HUES6 (cell line): Measurements from ENCODE around the gene MYL12B.
"Not testable (repeated sequence)": the region's sequence is repeated elsewhere in the genome, so short reads cannot be mapped to it uniquely, and the experiment has no call there.

Experiments used
- H3K27ac ChIP-seq: 2 replicates; pipeline ENCODE4 v1.7.0; 2013; ENCODE audit warnings: low read depth, mild to moderate bottlenecking, low read length, inconsistent platforms
- H3K27me3 ChIP-seq: 2 replicates; pipeline ENCODE4 v1.6.1; 2013; ENCODE audit warnings: low read length; ENCODE audit not compliant: control insufficient read depth, insufficient read depth
- H3K36me3 ChIP-seq: 2 replicates; pipeline ENCODE4 v1.6.1; 2013; ENCODE audit warnings: low read length; ENCODE audit not compliant: control insufficient read depth, insufficient read depth
- H3K4me1 ChIP-seq: 2 replicates; pipeline ENCODE4 v1.6.1; 2013; ENCODE audit warnings: low read length; ENCODE audit not compliant: control insufficient read depth, insufficient read depth
- H3K4me3 ChIP-seq: 2 replicates; pipeline ENCODE4 v1.5.1; 2013; ENCODE audit warnings: low read depth, low read length
- H3K9ac ChIP-seq: one replicate; pipeline ENCODE4 v1.6.1; 2013; ENCODE audit warnings: mild to moderate bottlenecking, low read length
- H3K9me3 ChIP-seq: 2 replicates; pipeline ENCODE4 v1.6.1; 2013; ENCODE audit warnings: low read depth, low read length; ENCODE audit not compliant: control insufficient read depth, insufficient read depth

The MYL12B gene

GRCh38 chr18:3313685-3314084 is 51.8 kb downstream of the MYL12B start:
- H3K4me1 ChIP-seq = no peaks in the 10 kb centered on the region
- no peak overlapping the region for H3K27ac ChIP-seq
- no peaks in the 10 kb centered on the region for H3K27me3 ChIP-seq
- H3K9ac ChIP-seq = no peak overlapping the region
- no peaks in the 10 kb centered on the region for H3K36me3 ChIP-seq
- H3K4me3 ChIP-seq = no peak overlapping the region
- H3K9me3 ChIP-seq = peaks cover 8% of the 10 kb centered on the region

GRCh38 chr18:3315344-3315743 is 53.4 kb downstream of the MYL12B start:
- not testable (repeated sequence) for H3K9ac ChIP-seq, H3K27ac ChIP-seq, H3K9me3 ChIP-seq

GRCh38 chr18:3319399-3319798 is 57.5 kb downstream of the MYL12B start:
- no peak overlapping the region for H3K4me3 ChIP-seq
- no peaks in the 10 kb centered on the region; the same call in 1 of the 2 replicates for H3K4me1 ChIP-seq
- H3K9ac ChIP-seq = no peak overlapping the region
- no peak overlapping the region for H3K27ac ChIP-seq
- H3K27me3 ChIP-seq = no peaks in the 10 kb centered on the region
- peaks cover 8% of the 10 kb centered on the region for H3K9me3 ChIP-seq
- H3K36me3 ChIP-seq = no peaks in the 10 kb centered on the region

More at GRCh38 chr18:3315344-3315743, 53.4 kb downstream of the MYL12B start:
- H3K4me3 ChIP-seq, H3K4me1 ChIP-seq, H3K27me3 ChIP-seq, H3K36me3 ChIP-seq: not testable (repeated sequence)

- H3K9ac ChIP-seq = no peak overlapping the region
- H3K36me3 ChIP-seq = no peaks in the 10 kb centered on the region
- no peak overlapping the region for H3K27ac ChIP-seq
- no peaks in the 10 kb centered on the region for H3K27me3 ChIP-seq
- H3K4me3 ChIP-seq = no peak overlapping the region
- H3K9me3 ChIP-seq = peaks cover 8% of the 10 kb centered on the region
- H3K4me1 ChIP-seq = no peaks in the 10 kb centered on the region; the same call in 1 of the 2 replicates
These were observed 58.0 kb downstream of the MYL12B start for GRCh38 chr18:3319894-3320454.

- H3K9ac ChIP-seq = no peak overlapping the region
- H3K27me3 ChIP-seq = no peaks in the 10 kb centered on the region
- H3K4me1 ChIP-seq = no peaks in the 10 kb centered on the region; the same call in 1 of the 2 replicates
- H3K27ac ChIP-seq = no peak overlapping the region
- H3K9me3 ChIP-seq = peaks cover 6% of the 10 kb centered on the region
- no peaks in the 10 kb centered on the region for H3K36me3 ChIP-seq
- no peak overlapping the region for H3K4me3 ChIP-seq
These were observed 59.3 kb downstream of the MYL12B start for GRCh38 chr18:3321133-3321812.

- H3K4me1 ChIP-seq = peaks cover 3% of the 10 kb centered on the region
- no peaks in the 10 kb centered on the region for H3K9me3 ChIP-seq
- H3K36me3 ChIP-seq = no peaks in the 10 kb centered on the region
- no peaks in the 10 kb centered on the region for H3K27me3 ChIP-seq
- H3K4me3 ChIP-seq = no peak overlapping the region
- no peak overlapping the region for H3K9ac ChIP-seq
- no peak overlapping the region for H3K27ac ChIP-seq
These were observed 62.0 kb downstream of the MYL12B start for GRCh38 chr18:3323900-3324299.
